Activated T-cell treated with anti-CD3 and anti-CD28 coated beads, Interleukin-2, amount 50 U/mL, for 48 hours (primary cell): Measurements from ENCODE around the gene FBXO31.
A peak's percentile ranks its signal among the peaks of the same experiment; 100 is the strongest.

Experiments used
- DNase-seq, 2 experiments: peaks; one replicate each; pipeline ENCODE4 v3.0.0-alpha.2; 2020

FBXO31 gene

GRCh38 chr16:87339086-87339723 lies 44.4 kb downstream of the FBXO31 start:
- DNase-seq, result no peak

DNA sequence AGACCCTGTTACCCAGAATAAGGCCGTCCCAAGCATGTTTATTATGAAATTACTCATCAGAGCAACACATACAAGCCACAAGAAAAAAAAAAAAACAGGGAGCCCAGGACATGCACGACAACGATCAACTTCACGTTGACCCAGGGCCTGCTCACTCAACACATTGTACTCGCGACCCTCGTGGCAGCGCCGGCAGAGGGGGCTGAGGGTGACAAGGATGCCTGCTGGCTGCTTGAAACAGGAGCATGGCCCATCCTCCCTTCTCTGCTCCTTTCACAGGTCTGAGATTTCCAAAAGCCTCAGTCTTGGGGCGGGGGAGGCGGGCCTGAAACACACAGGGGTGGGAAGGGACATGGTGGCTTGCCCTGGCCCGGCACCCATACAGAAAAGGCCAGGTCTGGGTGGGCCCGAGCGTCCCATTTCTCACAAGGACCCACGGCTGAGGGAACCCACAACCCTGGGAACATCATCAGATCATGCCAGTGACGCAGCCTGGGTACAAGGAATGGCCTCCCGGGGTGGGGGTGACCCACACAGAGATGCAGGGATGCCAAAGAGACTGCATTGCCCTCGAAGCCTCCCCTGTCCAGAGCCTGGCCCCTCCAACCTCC lies 45.3 kb downstream of the FBXO31 start:
- DNase-seq, result no peak

GRCh38 chr16:87337262-87337771 lies 46.3 kb downstream of the FBXO31 start:
- no peak for DNase-seq

DNA sequence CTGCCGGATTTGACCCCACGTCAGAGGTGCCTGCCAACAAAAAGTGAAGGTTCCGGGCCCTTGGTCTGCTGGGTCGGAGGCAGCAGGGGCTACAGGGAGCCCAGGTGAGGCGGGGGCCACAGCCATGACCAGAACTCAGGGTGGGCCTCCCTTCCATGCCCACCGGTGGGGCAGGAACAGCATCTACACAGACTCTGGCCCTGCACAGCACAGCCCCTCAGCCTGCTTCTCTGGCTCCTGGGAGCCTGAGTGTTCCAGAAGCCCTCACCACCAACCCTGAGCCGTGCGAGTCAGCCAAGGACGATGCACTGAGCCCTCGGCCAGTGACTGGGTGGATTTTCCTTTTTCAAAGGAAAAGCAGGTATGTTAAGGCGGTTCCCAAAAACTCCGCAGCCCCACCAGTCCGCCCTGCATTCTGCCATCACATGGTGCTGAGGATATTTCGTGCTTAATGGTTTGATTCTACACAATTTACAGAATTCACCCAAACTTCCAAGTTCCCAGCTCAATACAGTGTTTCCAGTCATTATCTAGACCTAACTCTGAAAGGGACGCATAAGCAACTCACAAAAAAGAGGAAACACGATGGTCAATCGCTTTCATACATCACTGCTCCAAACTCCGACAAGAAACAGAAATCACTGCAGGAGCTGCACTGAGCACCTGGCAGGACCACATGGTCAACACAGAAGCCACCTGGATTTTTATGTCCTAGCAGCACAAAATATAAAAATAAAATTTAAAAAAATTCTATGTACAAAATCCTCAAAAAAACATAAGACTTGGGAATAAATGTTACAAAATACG lies 46.9 kb downstream of the FBXO31 start:
- no peak for DNase-seq

DNA sequence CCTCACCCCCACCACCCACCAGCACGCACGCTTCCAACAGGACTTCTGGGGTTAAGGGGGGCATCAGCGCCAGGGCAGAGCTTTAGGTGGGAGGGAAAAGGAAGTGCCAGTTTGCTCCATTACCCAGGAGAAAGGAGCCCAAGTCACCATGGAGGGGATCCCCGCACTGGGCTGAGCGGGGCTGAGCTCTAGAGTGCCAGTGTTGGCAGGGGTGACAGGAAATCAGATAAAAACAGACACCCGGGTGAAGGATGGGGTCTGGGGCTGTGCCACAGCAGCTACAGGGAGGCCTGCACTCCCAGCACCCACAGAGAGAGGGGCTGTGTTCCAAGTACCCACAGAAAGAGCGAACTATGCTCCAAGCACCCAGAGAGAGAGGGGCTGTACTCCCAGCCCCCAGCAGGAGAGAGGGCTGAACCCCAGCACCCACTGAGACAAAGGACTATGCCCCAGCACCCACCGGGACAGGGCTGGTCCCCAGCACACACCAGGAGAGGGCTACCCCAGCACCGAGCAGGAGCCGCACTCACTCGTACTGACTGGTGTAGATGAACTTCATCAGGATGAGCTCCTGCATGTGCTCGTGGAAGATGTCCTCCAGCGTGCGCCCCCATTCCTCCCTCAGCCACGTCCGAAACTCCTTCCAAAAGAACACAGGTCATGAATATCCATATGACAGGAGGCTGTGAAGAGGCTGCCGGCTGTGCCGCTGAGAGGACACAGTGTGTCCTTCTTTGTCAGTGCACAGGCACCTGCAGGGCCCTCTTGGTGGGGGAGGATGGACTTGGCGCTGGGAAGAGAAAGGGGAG lies 47.7 kb downstream of the FBXO31 start:
- no peak for DNase-seq

DNA sequence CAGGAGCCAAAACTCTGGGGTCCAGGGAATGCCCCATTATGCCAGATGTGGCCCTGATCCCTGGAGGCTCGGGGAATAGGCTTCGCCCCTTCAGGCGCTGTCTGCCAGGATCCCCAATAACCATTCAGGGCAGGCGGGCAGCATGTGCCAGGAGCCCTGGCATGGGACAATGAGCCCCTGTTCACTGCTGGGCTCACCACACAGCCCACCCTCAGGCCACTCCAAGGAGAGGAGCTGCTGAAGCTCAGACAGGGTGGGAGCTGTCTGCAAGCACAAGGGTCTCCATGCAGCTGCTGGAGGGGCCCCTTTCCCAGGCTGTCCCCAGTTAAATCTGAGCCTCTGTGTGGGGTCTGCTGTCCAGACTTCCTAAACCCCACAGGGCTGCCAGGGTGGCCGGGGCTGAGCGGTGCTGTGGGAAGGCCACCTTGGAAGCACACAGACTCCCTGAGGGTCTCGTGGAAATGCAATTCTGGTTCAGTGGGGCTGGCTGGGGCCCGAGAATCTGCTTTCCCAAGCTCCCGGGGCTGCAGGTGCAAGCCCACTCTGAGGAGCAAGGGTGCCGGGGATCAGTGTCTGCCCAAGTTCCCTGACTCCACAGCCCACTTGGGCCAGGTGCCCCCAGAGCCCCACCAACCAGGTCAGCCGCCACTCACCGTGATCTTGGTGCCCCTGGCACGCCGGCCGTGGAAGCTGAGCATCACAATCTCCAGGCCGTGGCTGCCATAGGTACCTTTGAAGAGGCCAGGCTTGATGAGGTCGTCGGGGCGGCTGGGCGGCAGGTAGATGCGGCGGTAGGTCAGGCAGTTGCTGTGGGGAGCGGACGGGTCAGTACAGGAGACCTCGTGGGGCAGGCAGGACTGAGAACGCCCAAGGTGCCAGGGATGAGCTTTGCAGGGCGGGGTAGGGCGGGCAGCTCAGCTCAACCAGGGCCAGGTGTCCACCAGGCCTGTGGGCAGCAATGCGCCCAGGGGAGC lies 48.6 kb downstream of the FBXO31 start:
- DNase-seq, result no peak

DNA sequence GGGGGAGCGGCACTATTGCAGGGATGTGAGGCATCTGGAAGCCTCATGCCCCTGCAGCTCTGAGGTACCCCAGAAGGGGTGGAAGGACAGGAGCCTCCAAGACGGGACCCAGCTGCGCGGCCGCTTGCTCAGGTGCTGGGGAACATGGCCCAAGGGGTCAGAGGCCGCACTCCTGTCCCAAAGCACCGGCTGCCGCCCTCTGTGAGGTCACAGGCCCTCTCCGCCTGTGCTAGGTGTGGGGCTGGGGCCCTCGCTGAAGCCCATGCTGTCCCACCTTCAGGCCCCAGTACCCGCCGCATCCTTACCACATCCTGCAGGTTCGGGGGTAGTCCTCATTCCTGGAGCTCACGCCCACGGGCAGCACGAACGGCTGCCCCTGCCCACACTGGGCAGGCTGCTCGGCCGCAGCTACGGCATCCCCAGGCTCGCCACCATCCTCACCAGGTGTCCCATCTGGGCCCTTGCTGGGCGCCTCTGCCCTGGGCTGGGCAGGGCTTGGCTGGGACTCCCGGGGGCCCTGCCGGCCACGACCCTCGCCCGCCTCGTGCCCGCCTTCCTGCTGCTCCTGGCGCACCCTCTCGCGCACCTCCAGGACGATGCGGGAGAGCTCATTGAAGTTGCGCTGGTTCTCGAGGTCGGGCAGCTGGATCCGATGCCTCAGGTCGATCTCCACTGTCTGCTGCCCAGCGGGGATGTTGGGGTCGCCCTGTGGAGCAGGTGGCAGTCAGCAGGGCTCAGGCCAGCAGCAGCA lies 49.8 kb downstream of the FBXO31 start:
- no peak for DNase-seq

GRCh38 chr16:87333101-87333500 lies 50.5 kb downstream of the FBXO31 start:
- DNase-seq, result no peak

GRCh38 chr16:87332150-87332549 lies 51.4 kb downstream of the FBXO31 start:
- DNase-seq, result no peak

DNA sequence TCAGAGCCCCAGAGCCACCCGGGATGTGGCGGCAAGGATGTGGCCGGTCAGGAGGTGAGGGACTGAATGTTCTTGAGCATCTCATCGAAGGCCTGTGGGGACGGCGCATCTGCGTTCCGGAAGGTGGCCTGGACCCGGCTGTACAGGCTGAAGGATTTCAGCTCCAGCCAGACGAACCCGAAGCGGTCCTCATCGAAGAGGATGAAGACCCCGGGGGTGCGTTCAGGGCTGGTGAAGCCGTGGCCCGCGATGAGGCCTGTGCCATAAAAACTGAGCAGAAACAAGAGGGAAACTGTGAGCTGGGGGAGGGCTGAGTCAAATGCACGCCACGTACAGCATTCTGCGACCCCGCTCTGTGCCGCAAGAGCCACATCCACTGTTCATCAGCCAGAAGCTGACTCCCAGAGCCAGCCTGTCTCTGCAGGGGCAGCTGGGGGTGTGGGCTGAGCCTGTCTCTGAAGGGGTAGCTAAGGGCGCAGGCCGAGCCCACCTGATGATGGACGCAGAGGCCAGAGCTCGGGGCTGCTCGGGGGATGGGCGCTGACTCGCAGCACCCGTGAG lies 52.3 kb downstream of the FBXO31 start:
- no peak for DNase-seq

- no peak for DNase-seq
These were observed 52.9 kb downstream of the FBXO31 start for GRCh38 chr16:87330646-87331045.

- DNase-seq, result no peak
These were observed 53.3 kb downstream of the FBXO31 start for GRCh38 chr16:87330257-87330624.

- no peak for DNase-seq
These were observed 53.9 kb downstream of the FBXO31 start for GRCh38 chr16:87329436-87330256.

DNA sequence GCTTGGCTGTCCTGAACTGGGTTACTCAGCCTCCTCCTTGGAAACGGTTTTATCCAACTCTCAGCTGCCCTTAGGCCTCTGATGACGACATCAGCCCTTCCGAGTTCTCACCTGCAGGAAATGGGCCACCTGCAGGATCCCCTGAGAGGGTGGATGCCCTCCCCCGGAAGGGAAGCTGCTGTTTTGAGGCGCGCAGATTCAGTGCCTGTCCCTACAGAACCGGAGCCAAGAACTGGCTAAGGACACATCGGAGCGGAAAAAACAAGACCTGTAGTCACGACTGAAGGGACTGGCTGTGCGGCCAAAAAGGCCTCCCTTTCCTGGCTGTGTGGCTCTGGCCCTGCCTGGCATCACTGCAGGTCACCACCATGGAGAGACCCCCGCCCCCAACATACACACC lies 54.7 kb downstream of the FBXO31 start:
- DNase-seq, result no peak

DNA sequence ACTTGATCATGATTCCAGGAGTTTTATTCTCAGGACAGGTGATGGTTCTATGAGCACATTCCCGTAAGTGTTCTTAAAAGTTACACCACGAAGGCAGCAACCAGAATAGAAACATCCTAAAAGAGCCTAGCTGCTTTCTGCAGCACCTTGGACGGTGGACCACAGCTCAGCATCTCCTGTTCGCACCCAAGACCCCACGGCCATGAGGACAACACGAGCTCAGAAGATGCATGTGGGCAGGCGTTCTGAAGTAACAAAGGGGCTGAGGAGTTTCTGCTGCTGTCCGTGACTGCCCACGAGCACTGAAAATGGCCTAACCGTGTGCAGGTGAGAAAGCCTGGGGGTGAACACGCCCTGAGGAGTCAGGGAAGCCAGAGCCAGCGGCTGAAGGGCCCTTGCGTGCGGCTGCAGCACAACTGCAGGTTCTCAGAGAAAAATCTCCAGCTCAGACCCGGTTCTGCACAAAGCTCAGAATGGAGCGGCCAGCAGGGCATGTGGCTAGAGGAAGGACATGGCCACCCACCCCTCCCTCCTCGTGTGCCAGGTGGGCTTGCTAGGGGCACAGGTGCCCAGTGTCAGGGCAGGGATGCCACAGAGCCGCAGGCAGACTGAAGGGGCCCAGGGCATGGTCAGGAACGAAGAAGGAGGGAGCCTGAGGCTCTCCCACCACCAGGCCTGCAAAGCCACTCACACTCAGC lies 55.6 kb downstream of the FBXO31 start:
- no peak for DNase-seq

- DNase-seq, result no peak
These were observed 57.4 kb downstream of the FBXO31 start for GRCh38 chr16:87326151-87326571.

DNA sequence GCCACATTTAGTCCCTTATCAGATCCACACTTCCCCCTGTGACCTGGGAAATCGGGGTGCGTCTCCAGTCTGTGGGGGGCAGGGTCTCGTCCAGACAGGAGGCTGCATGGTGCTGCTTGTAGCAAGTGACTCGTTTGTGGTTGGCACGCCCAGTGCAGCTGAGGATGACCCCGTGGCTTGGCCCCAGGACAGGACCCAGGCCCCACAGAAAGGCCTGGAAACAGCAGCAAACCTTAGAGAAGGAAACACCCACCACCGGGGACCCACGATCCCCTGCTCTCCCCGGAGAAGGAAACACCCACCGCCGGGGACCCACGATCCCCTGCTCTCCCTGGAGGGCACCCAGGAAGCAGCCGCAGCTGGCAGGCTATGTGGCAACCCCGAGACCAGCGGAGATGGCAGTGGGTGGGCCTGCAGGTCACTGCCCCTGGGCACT lies 58.1 kb downstream of the FBXO31 start:
- no peak for DNase-seq

- DNase-seq, result peak; percentile 48 to 54
These were observed 58.9 kb downstream of the FBXO31 start for GRCh38 chr16:87324411-87325275.
